ENCODE measurements around the gene FGF5.

GRCh38 chr4:80334568-80334967 lies 68.1 kb downstream of the FGF5 start:
- TF ChIP-seq POLR2A (IDR thresholded peaks at IDR 0.05) (no peak), CTCF (IDR thresholded peaks at IDR 0.05) (no peak)

All from heart left ventricle (tissue), 13 donors.